GM23248 (cell line): ENCODE results near the gene MPG.

Experiments used
- EZH2 ChIP-seq: fragments of 200-600 bp; sonication (generic); IDR thresholded peaks from 2 replicates; pipeline ENCODE4 v1.6.1; 2018; ENCODE audit warnings: antibody characterized with exemption, mild to moderate bottlenecking; ENCODE audit not compliant: insufficient read depth, poor library complexity, severe bottlenecking
- EZH2phosphoT487 ChIP-seq: fragments of 200-600 bp; sonication (generic); IDR thresholded peaks from 2 replicates; pipeline ENCODE4 v1.6.1; 2018; ENCODE audit warnings: antibody characterized with exemption, moderate library complexity, mild to moderate bottlenecking, low read depth; ENCODE audit not compliant: insufficient read depth

DNA sequence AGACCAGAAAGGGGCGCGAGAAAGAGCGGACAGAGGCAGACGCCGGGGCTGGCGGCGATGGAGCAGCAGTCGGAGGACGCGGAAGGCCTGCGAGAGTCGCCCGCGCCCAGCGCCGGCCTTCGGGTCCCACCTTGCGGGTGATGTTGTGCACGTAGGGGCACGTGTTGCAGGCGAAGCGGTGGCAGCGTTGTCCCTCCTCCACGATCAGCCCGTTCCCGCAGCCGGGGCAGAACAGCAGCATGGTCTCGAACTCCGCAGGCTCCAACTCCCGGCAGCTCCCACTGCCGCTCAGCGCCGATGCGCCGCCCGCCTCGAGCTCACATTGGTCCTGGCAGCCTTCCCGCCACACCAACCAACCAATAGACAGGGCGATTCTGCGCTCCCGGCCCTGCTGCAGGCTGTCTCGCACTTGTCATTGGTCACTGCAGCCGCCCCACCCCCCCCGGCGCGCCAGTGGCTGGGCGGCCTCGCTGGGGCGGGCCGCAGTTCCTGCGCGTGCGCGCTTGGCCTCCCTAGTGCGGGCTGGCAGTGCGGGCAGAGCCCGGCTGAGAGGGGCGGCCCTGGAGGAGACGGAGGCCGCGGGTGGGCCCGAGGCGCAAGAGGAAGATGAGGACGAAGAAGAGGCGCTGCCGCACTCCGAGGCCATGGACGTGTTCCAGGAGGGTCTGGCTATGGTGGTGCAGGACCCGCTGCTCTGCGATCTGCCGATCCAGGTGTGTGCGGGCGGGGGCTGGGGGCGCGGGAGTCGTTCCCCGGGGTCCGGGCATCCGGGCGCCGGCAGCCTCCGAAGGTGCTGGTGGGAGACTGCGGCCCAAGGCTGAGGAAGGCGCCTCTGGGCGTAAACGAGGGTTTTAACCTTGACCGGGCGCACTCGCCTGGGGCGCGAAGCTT lies 24.4 kb upstream of the MPG start, which contains the start of the genes POLR3K and SNRNP25:
- TF ChIP-seq EZH2 = no peak
- TF ChIP-seq EZH2phosphoT487 = no peak
